Measurements from ENCODE around the gene TCN1.
"Not testable (repeated sequence)": the region's sequence is repeated elsewhere in the genome, so short reads cannot be mapped to it uniquely, and the experiment has no call there.

The TCN1 gene

GRCh38 chr11:59857439-59858434, 8.6 kb downstream of the TCN1 start:
- no peak for DNase-seq (ENCODE audit: low read depth)

- no peak for DNase-seq (ENCODE audit: low read depth)
These were observed 11.4 kb downstream of the TCN1 start for GRCh38 chr11:59854871-59855270.

GRCh38 chr11:59851416-59851815, 14.9 kb downstream of the TCN1 start:
- not testable (repeated sequence) for DNase-seq (ENCODE audit: low read depth)

- not testable (repeated sequence) for DNase-seq (ENCODE audit: low read depth)
These were observed 16.7 kb downstream of the TCN1 start for GRCh38 chr11:59849551-59849950.

- no peak for DNase-seq (ENCODE audit: low read depth)
These were observed 17.2 kb downstream of the TCN1 start for GRCh38 chr11:59849129-59849528.

- DNase-seq (ENCODE audit: low read depth) = not testable (repeated sequence)
These were observed 17.8 kb downstream of the TCN1 start for GRCh38 chr11:59848439-59848838.

- DNase-seq (ENCODE audit: low read depth) = no peak
These were observed 18.7 kb downstream of the TCN1 start for GRCh38 chr11:59847626-59848025.

- DNase-seq (ENCODE audit: low read depth) = no peak
These were observed 19.7 kb downstream of the TCN1 start for GRCh38 chr11:59846556-59846955.

GRCh38 chr11:59845399-59845798, 20.9 kb downstream of the TCN1 start, which contains the start of gene CBLIF:
TSS of gene CBLIF (minus strand) at chr11:59845499. CDS start at chr11:59845453, 46 bp downstream.
- no peak for DNase-seq (ENCODE audit: low read depth)

- DNase-seq (ENCODE audit: low read depth) = no peak
These were observed 24.0 kb downstream of the TCN1 start for GRCh38 chr11:59842316-59842715.

- DNase-seq (ENCODE audit: low read depth) = no peak
These were observed 24.8 kb downstream of the TCN1 start for GRCh38 chr11:59841514-59841913.

- no peak for DNase-seq (ENCODE audit: low read depth)
These were observed 26.7 kb downstream of the TCN1 start for GRCh38 chr11:59839615-59840014.

GRCh38 chr11:59833602-59834001, 32.7 kb downstream of the TCN1 start:
- DNase-seq (ENCODE audit: low read depth) = no peak

- no peak for DNase-seq (ENCODE audit: low read depth)
These were observed 36.9 kb downstream of the TCN1 start for GRCh38 chr11:59829358-59829757.

- no peak for DNase-seq (ENCODE audit: low read depth)
These were observed 43.2 kb downstream of the TCN1 start for GRCh38 chr11:59822989-59823566.

- DNase-seq (ENCODE audit: low read depth) = no peak
These were observed 47.7 kb downstream of the TCN1 start for GRCh38 chr11:59818572-59818971.

GRCh38 chr11:59816434-59816833, 49.9 kb downstream of the TCN1 start:
- not testable (repeated sequence) for DNase-seq (ENCODE audit: low read depth)

- DNase-seq (ENCODE audit: low read depth) = no peak
These were observed 50.5 kb downstream of the TCN1 start for GRCh38 chr11:59815754-59816153.

GRCh38 chr11:59814021-59814420, 52.3 kb downstream of the TCN1 start:
- no peak for DNase-seq (ENCODE audit: low read depth)

- DNase-seq (ENCODE audit: low read depth) = no peak
These were observed 52.9 kb downstream of the TCN1 start for GRCh38 chr11:59813364-59813763.

- DNase-seq (ENCODE audit: low read depth) = no peak
These were observed 54.1 kb downstream of the TCN1 start for GRCh38 chr11:59812220-59812619.

- no peak for DNase-seq (ENCODE audit: low read depth)
These were observed 55.4 kb downstream of the TCN1 start for GRCh38 chr11:59810911-59811259.

- peak; percentile 58 for DNase-seq (ENCODE audit: low read depth)
These were observed 55.9 kb downstream of the TCN1 start, which contains the start of gene MRPL16 for GRCh38 chr11:59810189-59810910. TSS of gene MRPL16 (minus strand) at chr11:59810778. CDS start at chr11:59810658, 120 bp downstream.

Measured in non-pigmented ciliary epithelial cell (primary cell).